Stimulated activated CD8-positive, alpha-beta memory T cell treated with anti-CD3 and anti-CD28 coated beads, Interleukin-15, amount 100 ng/mL, for 24 hours (primary cell): ENCODE data around the gene ANKRD24.
"Not testable (repeated sequence)": the region's sequence is repeated elsewhere in the genome, so short reads cannot be mapped to it uniquely, and the experiment has no call there.

Experiments used
- DNase-seq: peaks from one replicate; pipeline ENCODE4 v3.0.0-alpha.2; 2020; ENCODE audit warnings: low read depth

Gene ANKRD24

GRCh38 chr19:4173479-4174212, 8.8 kb upstream of the ANKRD24 start:
- no peak for DNase-seq

DNA sequence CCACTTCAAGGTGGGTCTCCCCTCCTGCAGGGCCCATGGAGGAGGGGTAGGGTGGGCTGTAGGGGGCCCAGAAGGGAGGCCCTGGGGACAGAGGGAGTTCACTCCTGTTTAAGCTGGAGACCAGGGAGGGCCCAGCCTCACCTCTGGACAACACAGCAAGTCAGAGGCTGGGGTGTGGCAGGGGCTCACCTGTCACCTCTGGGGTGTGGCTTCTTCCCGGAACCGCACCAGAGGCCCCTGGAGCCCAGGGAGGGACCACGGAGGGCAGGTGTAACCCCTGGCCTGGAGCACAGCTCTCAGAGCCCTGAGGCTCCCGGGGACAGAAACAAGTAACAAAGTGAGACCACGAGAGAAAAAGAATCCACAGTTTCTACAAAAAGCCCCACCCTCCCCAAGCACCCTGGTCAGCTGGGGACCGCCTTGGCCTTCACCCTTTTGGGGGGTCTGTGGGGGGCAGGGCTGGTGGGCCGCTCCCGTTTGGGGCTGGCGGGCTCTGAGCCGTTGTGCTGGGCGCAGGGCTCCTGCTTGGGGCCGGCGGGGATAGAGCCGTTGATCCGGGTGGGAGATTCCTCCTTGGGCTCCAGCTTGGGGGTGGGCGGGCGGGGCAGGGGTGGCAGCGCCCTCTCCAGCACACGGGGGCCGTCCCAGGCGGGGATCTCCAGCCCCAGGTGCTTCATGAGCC, 8.1 kb upstream of the ANKRD24 start:
- no peak for DNase-seq

DNA sequence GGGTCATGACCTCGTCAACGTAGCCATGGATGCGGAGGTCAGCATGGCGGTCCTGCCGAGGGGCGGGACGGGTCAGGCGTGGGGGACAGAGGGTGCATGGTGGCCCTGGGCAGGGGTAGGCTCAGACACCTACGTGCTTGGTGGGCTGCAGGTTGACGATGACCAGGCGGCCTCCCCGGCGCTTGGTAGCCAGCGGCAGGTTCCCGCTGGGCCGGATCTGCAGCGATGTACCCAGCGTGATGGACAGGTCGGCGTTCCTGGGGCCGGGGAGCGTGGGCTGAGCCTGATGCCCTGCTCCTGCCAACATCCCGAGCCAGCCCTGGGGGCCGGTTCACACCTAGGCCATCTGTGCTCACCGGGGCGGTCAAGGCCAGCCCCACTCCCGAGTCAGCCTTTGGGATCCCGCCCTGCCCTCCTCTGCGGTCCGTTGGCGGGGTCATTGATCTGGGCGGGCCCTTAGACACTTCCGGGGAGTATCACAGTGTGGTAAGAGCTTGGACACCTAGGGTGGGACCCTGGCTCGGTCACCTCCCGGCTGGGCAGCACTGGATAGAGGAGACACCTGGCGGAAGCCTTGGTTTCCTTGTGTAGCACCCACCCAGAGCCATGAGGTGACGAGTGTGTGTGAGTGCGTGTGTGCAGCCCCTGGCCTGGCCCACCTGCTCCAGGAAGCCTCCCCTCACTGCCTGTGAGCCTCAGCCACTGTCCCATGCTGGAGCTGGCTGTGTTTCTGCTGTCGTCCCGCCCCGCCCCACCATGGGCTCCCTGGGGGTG, 7.4 kb upstream of the ANKRD24 start:
- no peak for DNase-seq

DNA sequence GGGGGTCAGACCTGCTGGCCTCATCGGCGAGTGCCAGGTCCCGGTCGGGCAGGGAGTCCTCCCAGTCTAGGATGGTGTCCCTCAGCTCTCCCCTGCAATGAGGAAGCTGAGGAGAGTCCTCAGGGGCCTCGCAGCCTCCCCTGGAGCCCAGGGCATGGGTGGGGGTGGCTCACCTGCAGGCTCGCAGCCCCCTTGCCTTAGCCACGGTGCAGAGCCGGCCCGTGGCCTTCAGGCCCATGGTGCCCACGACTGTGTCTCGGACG, 6.9 kb upstream of the ANKRD24 start:
- DNase-seq, result no peak

DNA sequence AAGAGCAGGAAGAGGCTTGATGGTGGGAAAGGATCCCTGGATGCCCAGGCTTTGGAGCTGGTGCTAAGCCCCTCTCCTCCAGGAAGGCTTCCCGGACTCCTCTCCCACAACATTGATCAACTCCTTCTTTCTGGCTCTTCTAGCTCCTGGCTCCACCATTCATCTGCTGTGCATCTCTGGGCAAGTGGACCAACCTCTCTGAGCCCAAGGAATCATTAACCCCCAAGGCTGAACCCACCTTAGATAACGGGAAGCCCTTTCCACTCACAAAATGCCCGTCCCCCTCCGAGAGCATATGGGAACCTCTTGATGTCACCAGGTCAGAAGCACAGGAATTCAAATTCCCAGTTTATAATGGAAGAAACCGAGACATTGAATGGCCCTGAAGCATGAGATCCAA, 5.3 kb upstream of the ANKRD24 start:
- DNase-seq, result no peak

DNA sequence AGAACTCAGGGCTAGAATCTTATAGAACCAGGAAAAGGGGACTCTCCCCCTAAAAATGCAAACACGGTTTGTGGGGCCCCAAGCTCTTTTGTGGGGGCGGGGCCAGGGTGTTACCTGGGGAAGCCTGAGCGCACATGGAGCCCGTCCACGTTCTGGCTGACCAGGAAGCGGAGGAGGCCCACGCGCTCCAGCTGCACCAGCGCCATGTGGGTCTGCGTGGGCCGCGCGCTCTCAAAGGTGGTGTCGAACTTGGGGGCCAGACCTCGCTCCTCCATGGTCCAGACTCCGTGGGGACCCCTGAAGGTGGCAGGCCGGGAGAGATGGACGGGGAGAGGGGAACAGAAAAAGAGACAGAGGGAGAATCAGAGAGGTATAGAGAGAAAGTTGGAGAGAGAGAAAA, 3.5 kb upstream of the ANKRD24 start:
- DNase-seq, result no peak

DNA sequence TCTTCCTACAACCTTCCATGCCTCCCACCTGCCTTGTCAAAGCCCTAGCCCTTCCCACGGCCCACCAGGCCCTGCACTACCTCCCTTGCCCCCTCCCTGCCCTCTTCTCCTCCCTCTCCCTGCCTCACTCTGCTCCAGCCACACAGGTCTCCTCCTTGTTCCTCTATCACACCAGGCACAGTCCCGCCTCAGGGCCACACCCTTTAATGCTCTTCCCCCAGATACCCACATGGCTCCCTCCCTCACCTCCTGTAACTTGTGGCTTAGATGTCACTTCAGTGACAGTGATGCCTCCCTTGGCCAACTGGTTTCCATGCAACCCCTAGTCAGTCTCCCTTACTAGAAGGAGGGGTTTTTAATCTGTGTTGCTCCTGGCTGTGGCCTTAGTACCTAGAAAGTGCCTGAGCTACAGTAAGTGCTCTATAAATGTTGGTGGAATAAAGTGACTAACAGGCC, 1.4 kb upstream of the ANKRD24 start:
- no peak for DNase-seq

- DNase-seq, result no peak
These were observed 1.7 kb downstream of the ANKRD24 start for GRCh38 chr19:4183967-4184717.

GRCh38 chr19:4184718-4185352, 2.3 kb downstream of the ANKRD24 start:
- no peak for DNase-seq

GRCh38 chr19:4185413-4186086, 3.1 kb downstream of the ANKRD24 start:
- no peak for DNase-seq

DNA sequence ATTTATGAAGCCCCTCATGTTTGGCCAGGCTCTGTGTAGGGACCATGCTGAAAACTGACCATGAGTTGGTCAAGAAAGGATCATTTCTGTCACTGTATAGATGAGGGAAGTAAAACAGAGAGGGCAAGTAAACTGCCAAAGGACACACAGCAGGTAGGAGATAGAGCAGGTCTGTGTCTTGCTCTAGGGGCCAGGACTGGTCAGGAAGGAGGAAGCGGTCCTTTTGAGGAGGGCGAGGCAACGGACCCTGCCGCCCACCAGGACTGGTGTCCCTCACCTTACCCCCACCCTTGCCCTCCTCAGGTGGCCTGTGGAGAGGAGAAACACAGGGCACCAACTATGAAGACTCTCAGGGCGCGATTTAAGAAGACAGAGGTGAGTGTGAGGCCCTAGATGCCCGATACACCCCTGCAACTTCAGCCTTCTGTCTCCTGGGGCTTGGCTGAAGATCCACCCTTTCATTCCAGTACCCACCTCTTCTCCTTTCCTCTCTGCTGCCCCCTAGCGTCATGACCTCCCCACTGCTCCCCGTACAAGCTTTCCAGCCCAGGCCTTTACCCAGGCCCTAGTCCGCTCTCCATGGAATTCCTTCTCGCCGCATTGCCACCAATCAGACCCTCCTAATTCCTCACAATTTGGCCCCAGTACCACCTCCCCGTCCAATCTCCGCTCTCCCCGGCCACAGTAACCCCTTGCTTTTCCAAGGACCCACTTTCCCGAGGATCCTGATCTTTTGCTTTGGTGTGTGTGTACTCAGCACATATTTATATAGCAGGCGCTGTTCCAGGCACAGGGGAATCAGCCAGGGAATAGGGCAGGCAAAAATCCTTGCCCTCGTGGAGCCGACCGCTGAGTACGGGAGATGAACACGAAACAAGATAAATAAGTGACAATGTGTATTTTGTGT, 3.9 kb downstream of the ANKRD24 start:
- DNase-seq, result peak; percentile 62

DNA sequence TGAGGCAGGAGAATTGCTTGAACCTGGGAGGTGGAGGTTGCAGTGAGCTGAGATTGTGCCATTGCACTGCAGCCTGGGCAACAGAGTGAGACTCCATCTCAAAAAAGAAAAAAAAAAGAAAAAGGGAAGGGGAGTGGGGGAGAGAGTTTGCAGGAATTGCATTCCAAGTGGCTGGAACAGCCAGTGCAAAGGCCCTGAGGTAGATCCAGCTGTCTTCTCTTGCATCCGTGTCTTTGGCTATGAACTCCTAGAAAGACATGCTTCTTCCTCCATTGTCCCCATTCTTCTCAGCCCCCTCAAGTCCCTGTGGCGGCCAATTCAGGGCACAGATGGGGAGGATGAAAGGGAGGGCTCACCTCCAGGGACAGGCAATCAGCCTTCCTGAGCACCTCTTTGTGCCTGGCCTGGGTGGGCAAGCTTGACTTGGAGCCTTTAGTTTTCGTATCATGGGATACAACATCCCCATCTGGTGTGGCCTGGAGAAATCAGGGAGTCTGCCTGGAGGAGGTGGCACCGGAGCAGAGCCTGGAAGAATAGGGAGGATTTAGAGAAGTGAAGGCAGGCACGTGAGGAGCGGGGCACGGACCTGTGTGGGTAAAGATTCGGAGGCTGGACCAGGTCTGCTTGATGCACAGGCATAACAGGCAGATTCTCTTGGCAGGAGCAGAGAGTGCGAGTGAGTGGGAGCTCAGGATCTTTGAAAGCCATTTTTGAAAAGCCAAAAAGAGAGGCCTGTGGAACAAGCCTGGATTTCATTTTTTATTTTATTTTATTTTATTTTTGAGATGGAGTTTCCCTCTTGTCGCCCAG, 5.0 kb downstream of the ANKRD24 start:
- no peak for DNase-seq

GRCh38 chr19:4189641-4190040, 7.2 kb downstream of the ANKRD24 start:
- no peak for DNase-seq

DNA sequence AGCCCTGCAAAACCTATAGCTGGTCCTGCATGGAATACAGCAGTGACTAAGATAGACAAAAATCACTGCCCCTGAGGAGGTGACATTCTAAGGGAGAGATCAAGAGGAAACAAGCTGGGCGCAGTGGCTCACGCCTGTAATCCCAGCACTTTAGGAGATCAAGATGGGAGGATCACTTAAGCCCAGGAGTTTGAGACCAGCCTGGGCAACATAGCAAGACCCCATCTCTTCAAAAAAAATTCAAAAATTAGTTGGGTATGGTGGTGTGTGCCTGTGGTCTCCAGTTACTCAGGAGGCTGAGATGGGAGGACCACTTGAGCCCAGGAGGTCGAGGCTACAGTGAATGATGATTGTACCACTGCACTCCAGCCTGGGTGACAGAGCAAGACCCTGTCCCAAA, 10.0 kb downstream of the ANKRD24 start:
- not testable (repeated sequence) for DNase-seq

GRCh38 chr19:4194353-4194752, 11.9 kb downstream of the ANKRD24 start:
- DNase-seq, result no peak

GRCh38 chr19:4196009-4196408, 13.5 kb downstream of the ANKRD24 start:
- no peak for DNase-seq

GRCh38 chr19:4196587-4197148, 14.2 kb downstream of the ANKRD24 start:
- DNase-seq, result no peak

DNA sequence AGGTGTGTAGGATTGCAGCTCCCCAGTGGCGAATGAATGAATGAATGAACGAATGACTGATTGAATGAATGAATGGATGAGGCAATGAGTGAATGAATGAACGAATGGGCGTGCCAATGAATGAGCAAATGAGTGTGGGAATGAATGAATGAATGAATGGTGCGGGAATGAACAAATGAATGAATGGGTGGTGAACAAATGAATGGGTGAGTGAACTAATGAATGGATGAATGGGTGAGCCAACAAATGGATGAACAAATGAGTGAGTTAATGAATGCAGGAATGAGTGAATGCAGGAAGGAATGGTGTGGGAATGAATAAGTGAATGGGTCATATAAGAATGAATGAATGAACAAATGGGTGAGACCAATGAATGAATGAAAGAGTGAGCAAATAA, 14.7 kb downstream of the ANKRD24 start:
- no peak for DNase-seq
